ENCODE measurements around the gene IPPK.
"Not testable (repeated sequence)": the region's sequence is repeated elsewhere in the genome, so short reads cannot be mapped to it uniquely, and the experiment has no call there.

The IPPK gene

GRCh38 chr9:92592537-92592936 is 77.4 kb downstream of the IPPK start:
- no peak for DNase-seq

- DNase-seq = no peak
These were observed 79.6 kb downstream of the IPPK start for GRCh38 chr9:92590377-92590776.

GRCh38 chr9:92589923-92590322 is 80.0 kb downstream of the IPPK start:
- no peak for DNase-seq

- DNase-seq = no peak
These were observed 93.8 kb downstream of the IPPK start for GRCh38 chr9:92576175-92576574.

GRCh38 chr9:92573612-92574011 is 96.3 kb downstream of the IPPK start:
- DNase-seq = not testable (repeated sequence)

GRCh38 chr9:92571871-92572270 is 98.1 kb downstream of the IPPK start:
- not testable (repeated sequence) for DNase-seq

- no peak for DNase-seq
These were observed 104.9 kb downstream of the IPPK start for GRCh38 chr9:92564982-92565381.

GRCh38 chr9:92564504-92564903 is 105.4 kb downstream of the IPPK start:
- no peak for DNase-seq
